ENCODE measurements around the gene GALR1.

The GALR1 gene

GRCh38 chr18:77248873-77249568, 627 bp upstream of the GALR1 start:
- ChIA-PET POLR2A (no interaction called here), CTCF (interaction anchor here (1.4 kb wide), 1 partner anchor 37 kb away, joined by 3 read pairs; no protein-coding TSS in a partner anchor)
- DNase-seq (ENCODE audit: extremely low spot score), result no peak
- TF ChIP-seq CTBP1 (IDR thresholded peaks at IDR 0.05; ENCODE audit: borderline replicate concordance), result no peak
- no peak for TF ChIP-seq LEF1 (IDR thresholded peaks at IDR 0.05; ENCODE audit: borderline replicate concordance)
- no peak for TF ChIP-seq FOXK2 (IDR thresholded peaks at IDR 0.05)
- TF ChIP-seq L3MBTL2 (conservative IDR thresholded peaks at IDR 0.05), result no peak

- ChIA-PET POLR2A (no interaction called here), CTCF (no interaction called here)
- DNase-seq (ENCODE audit: extremely low spot score), result no peak
- TF ChIP-seq L3MBTL2 (conservative IDR thresholded peaks at IDR 0.05), result no peak
Observed at GRCh38 chr18:77250501-77250925, 865 bp downstream of the GALR1 start.

GRCh38 chr18:77250926-77251729, 1.5 kb downstream of the GALR1 start:
- TF ChIP-seq FOXM1 (IDR thresholded peaks at IDR 0.05; ENCODE audit: borderline replicate concordance) (no peak), BHLHE40 (IDR thresholded peaks at IDR 0.05; ENCODE audit: borderline replicate concordance) (no peak), TARDBP (IDR thresholded peaks at IDR 0.05) (no peak), HDGF (IDR thresholded peaks at IDR 0.05; ENCODE audit: borderline replicate concordance) (no peak), FOXK2 (IDR thresholded peaks at IDR 0.05) (no peak), SP1 (IDR thresholded peaks at IDR 0.05) (no peak), ZNF384 (IDR thresholded peaks at IDR 0.05) (no peak), LEF1 (IDR thresholded peaks at IDR 0.05; ENCODE audit: borderline replicate concordance) (no peak), PKNOX1 (IDR thresholded peaks at IDR 0.05) (no peak), ARNT (IDR thresholded peaks at IDR 0.05) (no peak), ELF4 (IDR thresholded peaks at IDR 0.05) (no peak)
- DNase-seq (ENCODE audit: extremely low spot score), result no peak
- ChIA-PET POLR2A (no interaction called here), CTCF (no interaction called here)

GRCh38 chr18:77251730-77252050, 2.0 kb downstream of the GALR1 start:
- ChIA-PET POLR2A (no interaction called here), CTCF (no interaction called here)
- no peak for DNase-seq (ENCODE audit: extremely low spot score)
- no peak for TF ChIP-seq L3MBTL2 (conservative IDR thresholded peaks at IDR 0.05)
- TF ChIP-seq HDGF (IDR thresholded peaks at IDR 0.05; ENCODE audit: borderline replicate concordance), result no peak
- no peak for TF ChIP-seq SP1 (IDR thresholded peaks at IDR 0.05)
- TF ChIP-seq FOXK2 (IDR thresholded peaks at IDR 0.05), result no peak
- TF ChIP-seq PKNOX1 (IDR thresholded peaks at IDR 0.05), result no peak
- TF ChIP-seq CTBP1 (IDR thresholded peaks at IDR 0.05; ENCODE audit: borderline replicate concordance), result no peak
- TF ChIP-seq FOXM1 (IDR thresholded peaks at IDR 0.05; ENCODE audit: borderline replicate concordance), result no peak
- TF ChIP-seq ZNF384 (IDR thresholded peaks at IDR 0.05), result no peak
- TF ChIP-seq ARNT (IDR thresholded peaks at IDR 0.05), result no peak
- TF ChIP-seq BHLHE40 (IDR thresholded peaks at IDR 0.05; ENCODE audit: borderline replicate concordance), result no peak
- TF ChIP-seq NFRKB (IDR thresholded peaks at IDR 0.05), result no peak
- no peak for TF ChIP-seq SUZ12 (IDR thresholded peaks at IDR 0.05)
- TF ChIP-seq FOXA1 (IDR thresholded peaks at IDR 0.05), result no peak
- no peak for TF ChIP-seq ELF4 (IDR thresholded peaks at IDR 0.05)
- TF ChIP-seq LEF1 (IDR thresholded peaks at IDR 0.05; ENCODE audit: borderline replicate concordance), result no peak
- no peak for TF ChIP-seq TARDBP (IDR thresholded peaks at IDR 0.05)

GRCh38 chr18:77254711-77255405, 5.2 kb downstream of the GALR1 start:
- ChIA-PET CTCF (no interaction called here), POLR2A (no interaction called here)
- DNase-seq (ENCODE audit: extremely low spot score), result no peak
- TF ChIP-seq NFRKB (IDR thresholded peaks at IDR 0.05) (no peak), TARDBP (IDR thresholded peaks at IDR 0.05) (no peak), ARNT (IDR thresholded peaks at IDR 0.05) (no peak), FOXA1 (IDR thresholded peaks at IDR 0.05) (no peak), HDGF (IDR thresholded peaks at IDR 0.05; ENCODE audit: borderline replicate concordance) (no peak), FOXK2 (IDR thresholded peaks at IDR 0.05) (no peak), FOXM1 (IDR thresholded peaks at IDR 0.05; ENCODE audit: borderline replicate concordance) (no peak), L3MBTL2 (conservative IDR thresholded peaks at IDR 0.05) (no peak), CTBP1 (IDR thresholded peaks at IDR 0.05; ENCODE audit: borderline replicate concordance) (no peak), BHLHE40 (IDR thresholded peaks at IDR 0.05; ENCODE audit: borderline replicate concordance) (no peak), SP1 (IDR thresholded peaks at IDR 0.05) (no peak), LEF1 (IDR thresholded peaks at IDR 0.05; ENCODE audit: borderline replicate concordance) (no peak), ZNF384 (IDR thresholded peaks at IDR 0.05) (no peak), ELF4 (IDR thresholded peaks at IDR 0.05) (no peak), PKNOX1 (IDR thresholded peaks at IDR 0.05) (no peak), SUZ12 (IDR thresholded peaks at IDR 0.05) (no peak)

Data from HEK293T (cell line).